GM12892 (cell line): ENCODE results near the gene UTP25.
"Not testable (repeated sequence)": the region's sequence is repeated elsewhere in the genome, so short reads cannot be mapped to it uniquely, and the experiment has no call there.

ENCODE experiments used
- DNase-seq: peaks from one replicate; pipeline ENCODE4 v3.0.0; 2011; ENCODE audit not compliant: insufficient read length
- FAIRE-seq: peaks from 2 replicates; lab custom pipeline; 2011; peaks lifted over from hg19 to GRCh38; lab: Jason Lieb, UNC
- POLR2A ChIP-seq: IDR thresholded peaks from 2 replicates; pipeline ENCODE4 v1.6.1; 2011; ENCODE audit warnings: low read depth, low read length, control low read depth
- POLR2AphosphoS5 ChIP-seq: IDR thresholded peaks from 2 replicates; pipeline ENCODE4 v1.6.1; 2011; ENCODE audit warnings: low read depth, low read length, control low read depth
- TAF1 ChIP-seq: IDR thresholded peaks from 2 replicates; pipeline ENCODE4 v1.6.1; 2011; ENCODE audit warnings: low read depth, mild to moderate bottlenecking, control low read depth, low read length, borderline replicate concordance

Gene UTP25

GRCh38 chr1:209880031-209880430 lies 52.3 kb downstream of the UTP25 start:
- DNase-seq: no peak
- TF ChIP-seq TAF1: no peak
- TF ChIP-seq POLR2AphosphoS5: no peak
- no peak for FAIRE-seq

GRCh38 chr1:209881619-209882018 lies 53.8 kb downstream of the UTP25 start:
- no peak for FAIRE-seq
- TF ChIP-seq POLR2A (no peak), TAF1 (no peak), POLR2AphosphoS5 (no peak)
- DNase-seq: no peak

GRCh38 chr1:209882286-209882685 lies 54.5 kb downstream of the UTP25 start:
- no peak for DNase-seq
- no peak for TF ChIP-seq POLR2A
- no peak for TF ChIP-seq POLR2AphosphoS5
- TF ChIP-seq TAF1: no peak
- FAIRE-seq: no peak

GRCh38 chr1:209882942-209883340 lies 55.2 kb downstream of the UTP25 start:
- no peak for DNase-seq
- TF ChIP-seq POLR2AphosphoS5: no peak
- TF ChIP-seq TAF1: no peak
- TF ChIP-seq POLR2A: no peak
- no peak for FAIRE-seq

GRCh38 chr1:209883341-209883971 lies 55.7 kb downstream of the UTP25 start:
- no peak for DNase-seq
- TF ChIP-seq POLR2AphosphoS5 (no peak), POLR2A (no peak), TAF1 (no peak)
- FAIRE-seq: no peak

- DNase-seq (no peak), FAIRE-seq (no peak)
- TF ChIP-seq POLR2A: no peak
- TF ChIP-seq TAF1: no peak
- no peak for TF ChIP-seq POLR2AphosphoS5
Observed at GRCh38 chr1:209884249-209884648, 56.5 kb downstream of the UTP25 start.

GRCh38 chr1:209884665-209885117 lies 56.9 kb downstream of the UTP25 start:
- DNase-seq (no peak), FAIRE-seq (no peak)
- no peak for TF ChIP-seq POLR2AphosphoS5
- no peak for TF ChIP-seq POLR2A
- TF ChIP-seq TAF1: no peak

GRCh38 chr1:209885403-209886218 lies 57.8 kb downstream of the UTP25 start:
- no peak for FAIRE-seq
- no peak for TF ChIP-seq POLR2AphosphoS5
- TF ChIP-seq POLR2A: no peak
- no peak for TF ChIP-seq TAF1
- DNase-seq: no peak

- TF ChIP-seq POLR2A (no peak), TAF1 (no peak), POLR2AphosphoS5 (no peak)
- no peak for DNase-seq
- no peak for FAIRE-seq
Observed at GRCh38 chr1:209886219-209886536, 58.4 kb downstream of the UTP25 start.

- not testable (repeated sequence) for DNase-seq, FAIRE-seq
Observed at GRCh38 chr1:209888291-209889076, 60.7 kb downstream of the UTP25 start.

- no peak for FAIRE-seq
- TF ChIP-seq POLR2AphosphoS5 (no peak), TAF1 (no peak), POLR2A (no peak)
- no peak for DNase-seq
Observed at GRCh38 chr1:209889077-209889418, 61.3 kb downstream of the UTP25 start.

GRCh38 chr1:209890641-209891330 lies 63.0 kb downstream of the UTP25 start:
- DNase-seq (no peak), FAIRE-seq (no peak)
- no peak for TF ChIP-seq POLR2A
- no peak for TF ChIP-seq POLR2AphosphoS5
- no peak for TF ChIP-seq TAF1
